GM19463 (cell line): ENCODE measurements around the gene PSTPIP2.
"Not testable (repeated sequence)": the region's sequence is repeated elsewhere in the genome, so short reads cannot be mapped to it uniquely, and the experiment has no call there.

ENCODE experiments used
- ATAC-seq: cut with Tn5 transposase; IDR thresholded peaks from one replicate; pipeline ENCODE4 v1.9.1; 2021; ENCODE audit warnings: mild to moderate bottlenecking, moderate library complexity; ENCODE audit not compliant: unreplicated experiment

Gene PSTPIP2

DNA sequence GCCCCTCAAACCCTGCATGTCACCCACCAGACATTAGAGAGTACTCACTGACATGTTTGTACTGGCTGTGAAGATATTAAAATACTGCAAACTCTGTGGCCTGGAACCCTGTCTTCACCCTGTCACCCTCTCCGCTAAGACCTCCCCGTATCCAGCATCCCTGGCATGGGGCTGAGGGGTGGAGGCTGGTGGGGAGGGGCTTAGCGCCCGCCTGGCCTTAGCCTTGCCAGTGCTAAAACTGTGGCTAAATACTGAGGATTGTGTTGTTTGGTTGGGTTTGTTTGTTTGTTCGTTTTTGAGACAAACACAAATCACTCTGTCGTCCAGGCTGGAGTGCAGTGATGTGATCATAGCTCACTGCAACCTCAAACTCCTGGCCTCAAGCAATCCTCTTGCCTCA lies 1.8 kb downstream of the PSTPIP2 start:
- no peak for ATAC-seq

- ATAC-seq: no peak
These were observed 2.5 kb downstream of the PSTPIP2 start for GRCh38 chr18:46069524-46069923.

DNA sequence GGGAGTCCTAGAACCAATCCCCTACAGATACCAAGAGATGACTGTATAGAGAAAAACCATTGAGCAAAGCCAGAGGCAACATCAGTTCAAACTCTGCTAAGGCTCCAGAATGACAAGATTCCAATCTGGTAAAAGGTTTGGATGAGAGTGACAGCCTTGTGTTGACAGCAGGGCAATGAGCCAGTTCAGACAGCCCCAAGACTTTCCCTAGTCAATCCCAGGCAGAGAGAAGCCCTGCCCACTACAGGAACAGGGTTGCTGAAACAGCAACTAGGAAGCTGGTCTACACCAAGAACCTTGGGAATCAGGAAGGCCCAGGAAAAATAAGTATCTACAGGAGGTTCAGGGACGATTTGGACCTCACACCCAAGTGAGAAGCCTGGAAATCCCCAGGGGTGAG lies 3.3 kb downstream of the PSTPIP2 start:
- ATAC-seq: no peak

GRCh38 chr18:46067438-46068007 lies 4.5 kb downstream of the PSTPIP2 start:
- no peak for ATAC-seq

DNA sequence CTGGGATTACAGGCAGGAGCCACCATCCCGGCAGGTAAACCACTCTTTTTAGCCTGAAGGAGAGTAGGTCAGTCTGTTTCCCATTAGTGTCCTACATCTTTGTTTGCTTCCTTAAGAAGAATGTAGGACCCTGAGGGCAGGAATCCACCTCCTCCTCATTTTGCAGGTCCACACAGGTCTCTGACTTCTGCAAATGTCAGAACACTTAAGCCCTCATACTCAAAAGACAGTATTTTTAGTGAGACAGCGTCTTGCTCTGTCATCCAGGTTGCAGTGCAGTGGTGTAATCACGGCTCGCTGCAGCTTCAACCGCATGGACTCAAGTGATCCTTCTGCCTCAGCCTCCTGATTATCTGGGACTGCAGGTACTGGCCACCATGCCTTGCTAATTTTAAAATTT lies 9.3 kb downstream of the PSTPIP2 start:
- ATAC-seq: no peak

GRCh38 chr18:46061796-46062195 lies 10.3 kb downstream of the PSTPIP2 start:
- ATAC-seq: no peak

DNA sequence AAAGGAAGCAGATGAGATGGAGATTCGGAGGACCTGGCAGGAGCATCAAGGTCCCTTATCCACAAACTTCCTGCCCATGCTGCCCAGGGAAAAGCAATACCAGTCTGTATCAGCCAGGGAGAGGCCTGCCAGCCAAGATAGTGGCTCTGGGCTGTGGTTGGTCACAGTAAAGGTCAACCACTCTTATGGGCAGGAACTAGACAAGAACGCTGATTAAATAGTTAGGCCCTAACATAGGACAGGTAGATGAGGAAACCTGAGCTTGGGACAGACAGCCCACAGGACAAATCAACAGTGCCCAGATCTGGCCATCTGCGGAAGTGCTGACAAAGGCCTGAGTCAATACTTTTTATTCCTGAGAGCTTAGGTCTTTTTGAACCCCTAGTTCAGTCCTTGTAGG lies 10.7 kb downstream of the PSTPIP2 start:
- no peak for ATAC-seq

DNA sequence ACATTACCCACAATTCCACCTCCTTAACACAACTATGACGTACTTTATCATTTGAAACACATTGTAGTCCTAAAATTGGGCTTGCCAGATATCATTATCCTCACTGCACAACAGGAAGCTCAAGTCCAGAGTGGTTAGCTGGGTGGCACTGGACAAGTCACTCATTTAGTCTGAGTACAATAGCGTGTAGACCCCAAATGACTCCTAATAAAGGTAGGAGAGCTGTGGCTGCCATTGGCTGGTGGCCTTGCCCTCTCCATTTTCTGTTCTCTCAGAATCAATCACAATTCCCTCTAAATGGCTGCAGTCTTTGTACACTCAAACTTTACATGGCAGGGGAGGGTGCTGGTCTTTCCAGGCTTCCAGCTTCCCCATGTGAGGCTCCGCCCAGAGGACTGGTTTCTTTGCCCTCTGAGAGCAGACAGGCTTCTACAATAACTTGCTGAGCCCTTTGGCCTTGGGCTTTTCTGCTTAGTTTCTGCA lies 11.7 kb downstream of the PSTPIP2 start:
- no peak for ATAC-seq

- ATAC-seq: no peak
These were observed 16.2 kb downstream of the PSTPIP2 start for GRCh38 chr18:46055838-46056230.

DNA sequence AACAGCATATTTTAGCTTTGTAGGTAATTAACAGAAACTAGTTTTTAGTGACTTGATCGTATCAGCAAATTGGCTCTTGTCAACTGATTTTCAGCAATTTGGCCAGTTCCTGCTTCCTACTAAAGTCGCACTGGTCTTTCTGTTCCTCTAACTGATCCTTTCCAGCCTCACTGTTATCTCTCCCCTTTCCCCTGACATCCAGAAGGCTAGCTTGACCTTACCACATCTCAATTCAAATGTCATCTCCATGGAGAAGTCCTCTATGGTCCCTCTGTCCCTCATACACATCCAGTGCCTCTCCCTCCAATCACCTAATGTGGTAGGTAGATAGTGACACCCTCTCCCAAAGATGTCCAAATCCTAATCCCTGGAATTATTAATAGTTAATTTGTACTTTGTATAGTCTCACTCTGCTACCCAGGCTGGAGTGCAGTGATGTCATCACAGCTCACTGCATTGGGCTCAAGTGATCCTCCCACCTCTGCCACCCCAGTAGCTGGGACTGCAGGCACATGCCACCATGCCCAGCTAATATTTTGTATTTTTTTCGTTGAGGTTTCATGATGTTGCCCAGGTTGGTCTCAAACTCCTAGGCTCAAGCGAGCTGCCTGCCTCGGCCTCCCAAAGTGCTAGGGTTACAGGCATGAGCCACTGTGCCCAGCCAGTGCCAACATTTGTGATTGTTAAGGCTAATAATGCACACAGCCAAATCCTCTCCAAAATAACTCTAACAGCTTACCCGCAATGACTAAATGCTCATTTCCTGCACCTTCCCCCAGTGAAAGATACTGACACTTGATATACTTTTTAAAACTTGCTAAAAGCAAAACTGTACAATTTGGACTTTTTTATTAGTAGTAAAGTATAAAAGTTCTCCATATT lies 16.9 kb downstream of the PSTPIP2 start:
- no peak for ATAC-seq

DNA sequence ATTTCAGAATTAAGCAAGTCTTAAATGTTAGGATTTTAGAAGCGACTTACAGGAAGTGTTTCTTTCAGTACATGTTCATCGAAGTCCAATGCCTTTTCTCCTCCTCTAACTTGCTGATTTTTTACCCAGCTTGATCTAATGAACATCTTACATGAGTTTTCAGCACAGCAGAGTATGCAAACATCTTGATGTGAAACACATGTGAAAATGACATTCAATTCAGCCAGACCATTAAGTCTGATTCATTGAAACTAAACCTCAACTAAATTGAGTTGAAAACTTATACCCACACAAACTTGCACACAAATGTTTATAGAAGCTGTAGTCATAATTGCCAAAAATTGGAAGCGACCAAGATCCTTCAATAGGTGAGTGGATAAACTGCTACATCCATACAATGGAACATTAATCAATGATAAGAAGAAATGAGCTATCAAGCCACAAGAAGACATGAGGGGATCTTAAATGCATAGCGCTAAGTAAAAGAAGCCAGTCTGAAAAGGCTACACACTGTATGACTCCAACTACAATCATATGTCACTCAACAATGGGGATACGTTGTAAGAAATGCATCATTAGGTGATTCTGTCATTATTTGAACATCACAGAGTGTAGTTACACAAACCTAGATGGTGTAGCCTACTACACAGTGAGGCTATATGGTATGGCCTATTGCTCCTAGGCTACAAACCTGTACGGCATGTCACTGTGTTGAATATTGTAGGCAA lies 18.5 kb downstream of the PSTPIP2 start:
- ATAC-seq: no peak

- ATAC-seq: no peak
These were observed 20.2 kb downstream of the PSTPIP2 start for GRCh38 chr18:46051731-46052461.

DNA sequence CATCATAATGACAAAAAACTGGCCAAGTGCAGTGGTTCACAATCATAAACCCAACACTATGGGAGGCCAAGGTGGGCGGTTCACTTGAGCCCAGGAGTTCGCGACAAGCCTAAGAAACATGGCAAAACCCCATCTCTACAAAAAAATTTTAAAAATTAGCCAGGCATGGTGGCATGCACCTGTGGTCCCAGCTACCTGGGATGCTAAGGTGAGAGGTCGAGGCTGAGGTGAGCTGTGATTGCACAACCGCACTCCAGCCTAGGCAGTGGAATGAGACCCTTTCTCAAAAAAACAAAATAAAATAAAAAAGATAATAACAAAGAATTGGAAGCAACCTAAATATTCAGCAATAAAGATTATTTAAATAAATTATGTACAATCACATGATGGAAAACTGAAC lies 21.8 kb downstream of the PSTPIP2 start:
- no peak for ATAC-seq

- ATAC-seq: no peak
These were observed 23.4 kb downstream of the PSTPIP2 start for GRCh38 chr18:46048641-46049040.

DNA sequence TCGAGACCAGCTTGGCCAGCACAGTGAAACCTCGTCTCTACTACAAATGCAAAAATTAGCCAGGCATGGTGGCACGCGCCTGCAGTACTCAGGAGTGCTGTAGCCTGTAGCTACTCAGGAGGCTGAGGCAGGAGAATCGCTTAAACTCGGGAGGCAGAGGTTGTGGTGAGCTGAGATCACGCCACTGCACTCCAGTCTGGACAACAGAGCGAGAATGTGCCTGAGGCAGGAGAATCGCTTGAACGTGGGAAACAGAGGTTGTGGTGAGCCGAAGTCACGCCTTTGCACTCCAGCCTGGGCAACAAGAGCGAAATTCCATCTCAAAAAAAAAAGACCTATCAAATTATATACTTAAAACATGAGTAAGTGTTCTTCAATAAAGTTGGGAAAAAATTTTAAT lies 24.7 kb downstream of the PSTPIP2 start:
- ATAC-seq: not testable (repeated sequence)

DNA sequence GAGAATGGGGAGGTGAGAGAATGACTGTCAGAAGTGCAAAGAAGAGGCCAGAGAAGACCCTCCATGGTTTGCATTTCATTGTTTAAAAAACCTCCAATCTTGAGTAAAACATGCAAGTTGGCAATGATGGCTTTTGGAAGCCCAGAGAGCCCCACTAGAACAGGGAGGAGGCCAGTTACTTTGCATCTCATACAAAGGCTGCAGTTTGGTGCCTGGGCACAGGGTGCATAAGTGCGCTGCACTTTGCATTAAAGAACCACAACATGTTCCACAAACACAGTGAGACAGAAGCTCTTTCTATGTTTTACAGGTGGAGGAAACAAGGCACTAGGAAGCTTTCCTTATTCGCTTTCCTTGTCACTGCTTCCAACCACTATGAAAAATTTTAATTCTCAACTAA lies 25.4 kb downstream of the PSTPIP2 start:
- no peak for ATAC-seq

DNA sequence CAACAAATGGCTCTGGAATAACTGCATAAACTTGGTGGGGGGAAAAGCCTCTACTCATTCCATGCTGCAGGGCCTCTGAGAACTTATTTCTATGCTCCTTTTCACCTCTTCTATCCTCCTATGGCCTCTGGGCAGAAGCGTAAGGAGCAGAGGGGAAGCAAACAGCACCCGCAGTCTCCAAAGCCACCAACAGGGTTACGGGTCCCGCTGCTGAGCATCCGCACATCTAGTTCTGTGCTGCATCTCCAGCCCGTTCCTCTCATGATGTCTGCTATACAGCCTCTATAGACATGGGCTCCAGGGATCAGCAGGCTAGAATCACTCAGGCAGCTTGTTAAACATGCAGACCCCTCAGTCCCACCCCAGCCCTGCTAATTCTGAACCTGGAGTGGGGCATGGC lies 25.9 kb downstream of the PSTPIP2 start:
- ATAC-seq: no peak

DNA sequence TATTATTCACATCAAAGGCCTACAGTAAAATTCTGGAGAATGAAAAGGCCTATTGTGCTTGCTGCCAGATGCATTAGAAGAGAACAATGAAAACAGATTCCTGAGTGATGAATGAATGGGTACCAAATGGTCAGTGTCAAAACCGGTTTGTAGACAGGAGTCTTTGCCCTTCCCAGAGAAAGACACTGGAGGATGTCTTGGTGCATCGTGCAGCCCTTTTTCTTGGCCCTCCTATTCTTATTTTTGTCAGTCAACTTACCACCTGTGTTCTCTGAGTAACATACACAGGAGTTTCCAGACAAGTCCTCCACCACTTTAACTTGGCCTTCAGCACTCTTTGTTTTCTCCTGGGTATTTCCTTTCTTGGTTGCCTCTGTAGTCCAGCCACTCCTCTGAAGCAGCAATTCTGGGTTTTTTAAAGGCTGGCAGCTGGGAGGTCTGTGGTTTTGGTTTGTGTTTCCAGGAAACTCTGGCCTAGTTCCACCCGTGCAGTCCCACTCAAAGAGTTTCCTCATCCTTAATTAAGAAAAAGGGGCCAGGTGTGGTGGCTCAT lies 29.4 kb downstream of the PSTPIP2 start:
- no peak for ATAC-seq

- no peak for ATAC-seq
These were observed 31.3 kb downstream of the PSTPIP2 start for GRCh38 chr18:46040747-46041104.

DNA sequence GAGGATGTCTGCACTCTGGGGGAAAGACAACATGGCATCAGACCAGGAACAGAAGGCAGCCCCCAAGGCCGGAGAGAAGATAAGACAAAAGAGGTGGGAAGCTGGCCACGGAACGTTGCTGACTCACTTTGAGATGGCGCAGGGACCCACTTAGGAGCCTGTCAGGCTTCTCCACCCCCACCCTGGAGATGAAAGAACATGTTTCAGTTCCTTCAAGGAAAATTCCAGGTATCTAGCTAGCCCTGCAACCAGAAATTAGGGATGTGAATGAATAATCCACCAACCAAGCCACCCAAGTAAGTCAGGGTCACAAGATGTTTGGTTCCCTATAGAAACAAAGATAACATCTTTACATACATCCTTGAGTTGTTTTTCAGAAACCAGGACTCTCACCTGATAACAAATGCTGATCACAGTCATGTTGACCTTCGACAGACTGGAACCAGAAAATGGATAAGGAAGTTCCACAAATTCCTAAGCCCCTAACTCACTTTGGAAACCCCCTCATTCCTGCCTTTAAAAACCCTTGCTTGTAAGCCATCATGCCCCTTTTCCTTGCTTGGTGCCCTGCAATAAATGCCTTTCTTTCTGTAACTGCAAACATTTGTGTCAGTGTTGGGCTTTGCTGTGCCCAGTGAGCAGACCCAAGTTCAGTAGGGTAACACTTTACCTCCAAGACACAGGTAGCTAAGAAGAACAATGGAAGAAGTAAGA lies 31.9 kb downstream of the PSTPIP2 start:
- ATAC-seq: no peak
